ENCODE measurements around the gene CCDC40.
A peak's percentile ranks its signal among the peaks of the same experiment; 100 is the strongest.

Gene CCDC40

DNA sequence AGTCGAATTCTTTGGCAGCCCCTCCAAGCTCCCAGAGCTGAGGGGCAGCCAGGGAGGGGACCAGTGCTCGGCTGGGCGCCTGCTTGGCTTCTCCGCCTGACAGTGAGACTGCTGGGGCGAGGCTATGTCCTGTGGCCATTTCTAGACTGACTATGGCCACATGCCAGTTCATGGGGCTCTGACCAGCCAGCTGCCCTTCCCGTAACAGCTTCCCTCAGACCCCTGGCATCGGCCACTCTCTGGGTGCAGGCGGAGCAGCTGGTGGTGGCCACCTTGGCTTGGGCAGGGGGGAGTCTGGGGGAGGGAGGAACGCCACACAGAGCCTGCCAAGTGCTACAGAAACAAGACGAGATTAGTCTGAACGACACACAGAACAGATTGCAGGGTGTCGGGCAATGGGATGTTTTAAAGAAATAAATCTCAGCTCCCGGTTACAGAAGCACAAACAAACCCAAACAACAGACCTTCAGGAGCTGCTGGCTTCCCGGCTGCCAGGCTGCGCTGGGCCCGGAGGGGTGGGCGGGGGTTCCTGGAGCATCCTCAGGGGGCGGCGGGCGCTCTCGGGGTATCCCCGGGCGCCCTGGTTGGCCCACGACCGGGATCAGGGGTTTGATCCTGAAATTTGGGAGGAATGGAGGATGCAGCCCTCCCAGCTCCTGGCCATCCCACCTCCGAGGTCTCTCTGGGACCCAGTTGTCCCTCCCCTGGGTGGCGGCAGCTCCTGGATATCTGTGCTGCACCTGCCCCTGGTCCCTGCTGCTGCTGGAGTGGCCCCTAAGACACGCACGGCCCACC, 35.3 kb upstream of the CCDC40 start:
- DNase-seq, result no peak

DNA sequence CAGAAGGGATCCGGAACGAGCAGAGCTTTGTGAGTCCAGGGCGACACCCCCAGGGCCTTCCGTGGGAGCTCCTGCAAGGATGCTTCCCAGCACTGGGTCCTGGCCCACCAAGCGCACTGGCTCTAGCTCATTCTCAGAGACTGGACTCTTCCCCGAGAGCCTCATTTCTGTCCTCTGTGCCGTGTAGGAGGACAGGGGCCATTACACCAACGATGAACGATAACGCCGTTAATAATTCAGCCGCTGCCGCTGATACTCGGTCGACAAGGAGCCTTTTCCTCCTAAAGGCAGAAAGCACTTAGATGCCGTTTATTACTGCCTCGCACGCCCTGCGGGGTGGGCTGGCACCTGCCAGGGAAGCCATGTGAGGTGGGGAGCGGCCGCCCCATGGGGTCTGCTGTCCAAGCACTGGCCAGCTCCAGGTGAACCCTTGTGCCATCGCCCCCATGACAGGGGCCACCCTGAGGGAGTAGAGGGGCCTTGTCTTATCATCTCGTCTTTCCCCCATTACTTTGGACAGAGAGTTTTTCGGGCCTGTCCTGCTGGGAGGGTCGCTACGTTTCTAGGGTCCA, 34.3 kb upstream of the CCDC40 start:
- DNase-seq, result peak; percentile 53

DNA sequence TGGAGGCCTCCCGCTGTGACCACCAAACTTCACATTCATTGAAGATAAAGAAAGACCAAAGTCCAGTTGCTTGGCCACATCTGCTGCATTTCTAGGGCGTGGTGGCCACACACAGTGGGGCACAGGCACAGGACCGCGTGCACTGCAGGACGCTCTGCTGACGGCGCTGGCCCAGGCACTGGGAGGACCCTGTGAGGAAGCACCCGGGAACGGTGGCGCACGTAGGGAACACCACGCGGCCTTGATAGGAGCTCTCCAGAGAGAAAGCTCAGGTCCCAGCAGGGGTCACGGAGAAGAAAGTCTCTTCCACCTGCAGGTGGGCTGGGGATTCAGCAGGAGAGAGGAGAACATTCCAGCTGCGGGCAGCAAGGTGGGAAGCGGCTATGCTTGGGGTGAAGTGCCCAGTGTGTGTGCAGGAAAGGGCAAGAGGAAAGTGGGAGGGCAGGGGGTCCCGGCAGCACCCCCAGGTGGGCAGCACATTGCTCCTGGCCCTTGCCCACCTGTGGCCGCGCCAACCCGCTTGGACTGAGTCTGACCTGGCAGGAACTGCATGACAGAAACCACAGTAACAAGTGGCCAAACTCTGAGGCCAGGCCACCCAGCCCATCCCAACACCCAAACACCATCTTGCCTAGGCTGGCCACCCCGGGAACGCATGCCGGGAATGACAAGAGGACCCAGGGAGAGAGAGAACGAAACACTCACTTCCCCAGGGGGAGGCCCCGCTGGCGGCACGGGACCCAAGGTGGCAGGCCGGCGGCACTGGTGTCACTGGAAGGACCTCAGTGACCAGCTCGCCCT, 33.6 kb upstream of the CCDC40 start:
- DNase-seq, result no peak

GRCh38 chr17:80003969-80004368, 32.5 kb upstream of the CCDC40 start:
- DNase-seq, result no peak

GRCh38 chr17:80005360-80006338, 30.8 kb upstream of the CCDC40 start:
- peak; percentile 78 for DNase-seq

GRCh38 chr17:80006339-80006720, 30.1 kb upstream of the CCDC40 start:
- no peak for DNase-seq

DNA sequence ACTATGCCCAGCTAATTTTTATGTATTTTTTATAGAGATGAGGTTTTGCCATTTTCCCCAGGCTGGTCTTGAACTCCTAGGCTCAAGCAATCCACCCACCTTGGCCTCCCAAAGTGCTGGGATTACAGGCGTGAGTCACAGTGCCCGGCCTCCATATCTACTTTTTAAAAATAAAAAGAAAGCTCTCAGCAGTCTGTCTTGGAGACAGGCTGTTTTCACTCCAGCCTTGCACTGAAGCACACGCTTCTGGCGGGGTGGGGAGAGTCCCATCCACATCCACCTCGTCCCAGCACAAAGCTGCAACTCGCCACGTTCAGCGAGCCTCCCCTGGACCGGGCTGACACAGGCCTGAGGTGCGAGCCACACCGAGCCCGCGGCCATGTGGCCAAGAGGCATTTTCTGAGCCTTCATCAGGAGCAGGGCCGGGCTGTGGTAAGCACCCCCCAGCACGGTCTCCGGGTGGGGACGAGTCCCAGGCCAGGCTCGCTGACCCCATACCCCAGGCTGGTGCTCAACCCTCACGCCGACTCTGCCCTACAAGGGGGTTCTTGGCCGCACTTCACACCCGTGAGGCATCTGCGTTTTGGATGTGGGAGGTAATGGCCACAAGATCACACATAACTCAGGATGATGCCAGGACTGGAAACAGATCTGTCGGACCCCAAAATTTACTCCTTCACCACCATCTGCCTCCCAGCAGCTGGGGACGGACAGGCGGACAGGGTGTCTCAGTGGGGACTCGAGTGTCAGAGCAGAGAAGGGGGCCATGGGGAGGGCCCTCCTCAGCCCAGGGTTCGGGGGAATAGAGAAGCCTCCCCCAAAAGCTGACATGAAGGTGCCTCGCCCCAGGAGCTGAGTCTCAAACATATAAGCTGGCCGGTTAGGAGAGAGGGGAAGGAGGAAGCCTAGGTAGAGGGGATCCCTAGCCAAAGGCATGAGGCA, 29.4 kb upstream of the CCDC40 start:
- no peak for DNase-seq

- DNase-seq, result no peak
These were observed 28.5 kb upstream of the CCDC40 start for GRCh38 chr17:80007939-80008338.

- DNase-seq, result peak; percentile 79
These were observed 28.0 kb upstream of the CCDC40 start for GRCh38 chr17:80008383-80008840.

DNA sequence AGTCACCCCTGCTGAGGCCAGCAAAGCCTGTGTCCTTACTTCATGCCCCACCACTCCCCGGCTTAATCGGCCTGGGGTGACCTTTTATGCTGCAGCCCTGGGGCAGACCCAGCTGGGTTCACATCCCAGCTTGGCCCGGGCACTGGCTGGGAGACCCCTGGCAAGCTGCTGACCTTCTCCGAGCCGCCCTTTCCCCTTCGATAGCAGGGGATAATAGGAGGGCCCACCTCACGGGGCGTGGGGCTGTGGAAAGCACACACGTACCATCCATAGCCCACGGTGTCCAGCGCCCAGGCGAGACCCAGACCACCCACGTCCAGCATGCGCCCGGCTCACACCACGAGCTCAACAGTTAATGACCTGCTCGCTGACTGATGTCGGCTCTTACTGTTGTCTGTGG, 27.6 kb upstream of the CCDC40 start:
- no peak for DNase-seq

DNA sequence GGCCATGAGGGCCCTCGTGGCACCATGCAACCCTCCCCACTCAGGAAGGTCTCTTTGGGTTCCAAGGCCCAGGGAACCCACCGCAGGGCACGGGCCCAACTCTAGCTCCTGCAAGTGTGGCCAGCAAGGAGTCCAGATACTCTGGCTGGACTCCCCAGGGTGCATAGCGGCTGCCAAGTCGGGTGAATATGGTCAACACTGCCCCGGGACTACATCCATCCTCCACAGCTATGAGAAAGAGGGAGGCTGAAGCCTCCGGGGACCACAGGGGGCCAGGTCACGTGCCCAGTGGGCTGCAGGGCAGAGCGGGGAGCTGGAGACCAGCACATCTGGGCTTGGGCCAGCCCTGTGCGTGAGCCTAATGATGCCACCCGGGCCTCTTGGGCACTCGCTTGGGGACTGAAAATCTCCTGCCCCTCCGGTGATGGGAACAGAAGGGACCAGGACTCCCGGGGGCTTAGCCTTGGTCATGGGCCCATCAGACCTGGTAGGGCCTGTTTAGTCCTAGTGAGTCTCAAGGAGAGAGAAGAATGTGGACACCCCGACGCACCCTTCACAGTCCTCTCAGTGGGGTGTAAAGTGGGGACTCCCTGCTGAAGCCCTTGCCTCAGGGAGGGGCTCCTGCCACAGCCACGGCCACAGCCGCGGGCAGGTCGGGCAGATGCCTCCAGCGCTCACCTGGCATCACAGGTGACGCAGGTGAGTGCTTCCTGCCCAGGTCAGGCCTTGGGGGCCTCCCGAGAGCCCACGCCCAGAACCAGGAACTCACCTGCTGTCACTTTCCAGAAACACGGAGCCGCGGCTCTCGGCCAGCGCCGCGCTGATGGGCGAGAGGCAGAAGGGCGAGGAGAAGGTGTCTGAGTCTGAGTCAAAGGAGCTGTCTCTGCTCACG, 26.8 kb upstream of the CCDC40 start:
- DNase-seq, result no peak

GRCh38 chr17:80010283-80010858, 26.1 kb upstream of the CCDC40 start:
- no peak for DNase-seq

- no peak for DNase-seq
These were observed 24.4 kb upstream of the CCDC40 start for GRCh38 chr17:80011989-80012555.

GRCh38 chr17:80012765-80013741, 23.4 kb upstream of the CCDC40 start:
- DNase-seq, result no peak

GRCh38 chr17:80017226-80018010, 19.0 kb upstream of the CCDC40 start:
- DNase-seq, result no peak

DNA sequence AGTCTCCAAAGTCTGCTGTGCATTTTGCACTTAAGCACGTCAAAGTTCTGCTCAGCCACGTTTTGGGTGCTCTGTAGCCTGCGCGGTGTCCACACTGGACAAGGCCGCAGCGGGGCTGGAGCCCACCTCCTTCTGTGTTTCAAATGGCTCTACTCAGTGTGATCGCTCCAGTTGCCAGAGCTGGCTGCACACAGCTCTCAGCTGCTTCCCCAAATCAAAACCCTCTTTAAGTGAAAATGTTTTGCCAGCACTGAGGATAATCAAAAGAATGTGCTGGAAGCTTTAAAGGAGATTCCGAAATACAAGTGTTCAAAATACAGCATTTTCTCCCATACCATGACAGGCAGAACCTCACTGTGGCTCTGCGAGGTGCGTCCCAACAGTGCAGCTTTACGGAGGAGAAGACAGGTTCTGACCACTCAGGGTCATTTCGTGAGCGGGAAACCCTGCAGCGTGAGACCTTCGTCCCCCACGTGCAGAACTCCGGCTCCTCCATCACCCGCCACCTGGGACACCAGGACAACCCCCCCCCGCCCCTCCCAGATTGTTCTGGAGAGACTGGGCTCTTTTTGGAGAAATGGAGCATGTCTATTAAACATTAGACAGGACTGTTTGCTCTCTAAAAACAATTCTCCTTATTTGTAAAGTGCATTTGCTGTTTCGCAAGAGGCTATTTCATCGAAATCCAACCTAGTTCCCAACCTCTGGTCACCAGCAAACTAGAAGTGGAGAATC, 17.4 kb upstream of the CCDC40 start:
- no peak for DNase-seq

DNA sequence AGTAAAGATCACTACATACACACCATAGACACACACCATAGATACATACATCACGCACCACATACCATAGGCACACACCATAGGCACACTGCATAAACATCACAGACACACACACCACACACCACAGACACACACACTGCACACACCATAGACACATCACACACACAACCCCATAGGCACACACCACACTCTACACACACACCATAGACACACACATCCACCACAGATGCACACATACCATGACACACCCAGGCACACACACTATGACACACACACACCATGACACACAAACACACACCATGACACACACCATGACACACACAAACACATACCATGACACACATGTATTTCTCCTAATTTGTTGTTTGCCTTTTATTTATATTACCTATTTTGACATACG, 14.8 kb upstream of the CCDC40 start:
- no peak for DNase-seq
